GM10266 (cell line): ENCODE data around the gene CNDP1.

ENCODE experiments used
- DNase-seq: peaks from one replicate; pipeline ENCODE4 v3.0.0; 2012; ENCODE audit errors: extremely low spot score
- CTCF ChIP-seq: IDR thresholded peaks from 2 replicates; pipeline ENCODE4 v1.5.1; 2012; ENCODE audit warnings: mild to moderate bottlenecking, low read depth; ENCODE audit not compliant: control insufficient read depth, insufficient read depth; ENCODE audit errors: missing control alignments

Gene CNDP1

GRCh38 chr18:74506448-74507084 is 27.7 kb upstream of the CNDP1 start:
- no peak for DNase-seq

GRCh38 chr18:74507097-74507881 is 27.0 kb upstream of the CNDP1 start:
- no peak for TF ChIP-seq CTCF
- no peak for DNase-seq

More at GRCh38 chr18:74506448-74507084, 27.7 kb upstream of the CNDP1 start:
- no peak for TF ChIP-seq CTCF

- DNase-seq: no peak
- no peak for TF ChIP-seq CTCF
These were observed 26.4 kb upstream of the CNDP1 start for GRCh38 chr18:74507927-74508326.

- no peak for DNase-seq
- TF ChIP-seq CTCF: no peak
These were observed 25.9 kb upstream of the CNDP1 start for GRCh38 chr18:74508366-74508765.

GRCh38 chr18:74508821-74509225 is 25.5 kb upstream of the CNDP1 start:
- DNase-seq: no peak
- no peak for TF ChIP-seq CTCF

- TF ChIP-seq CTCF: no peak
These were observed 24.2 kb upstream of the CNDP1 start for GRCh38 chr18:74509856-74510769.

GRCh38 chr18:74510770-74511095 is 23.6 kb upstream of the CNDP1 start:
- no peak for DNase-seq
- TF ChIP-seq CTCF: no peak

More at GRCh38 chr18:74509856-74510769, 24.2 kb upstream of the CNDP1 start:
- no peak for DNase-seq
